Endothelial cell of umbilical vein (primary cell): ENCODE measurements around the gene OCA2. TPM values are rescaled to one million over a fixed set of nuclear protein-coding genes. Genes with fewer than 3 reads are reported as not detected.

ENCODE experiments used
- BruUV-seq: library from RNA; stranded (reverse); fragments of 400-500 nt; replicated peaks from 2 replicates; lab custom pipeline; 2021; lab: Mats Ljungman, UMichigan
- CTCF ChIA-PET: fragments of 300-600, 350-600 bp; sonication (Branson Sonifier 250); formaldehyde crosslinking; loops from one replicate; lab custom pipeline; 2021; ENCODE audit warnings: antibody characterized with exemption, inconsistent platforms; lab: Charles Lee
- POLR2A ChIA-PET: fragments of 300-600, 350-600 bp; sonication (Branson Sonifier 250); formaldehyde crosslinking; loops from one replicate; lab custom pipeline; 2021; ENCODE audit warnings: antibody characterized with exemption, inconsistent platforms; lab: Charles Lee
- DNase-seq: peaks from one replicate; pipeline ENCODE4 v3.0.0-alpha.2; 2011; ENCODE audit warnings: low read depth, low spot score
- FAIRE-seq: peaks from 2 replicates; lab custom pipeline; 2011; peaks lifted over from hg19 to GRCh38; lab: Jason Lieb, UNC
- H2AFZ ChIP-seq: 2 replicates; pipeline ENCODE4 v1.6.0; 2012; ENCODE audit warnings: low read depth, low read length, control low read depth, inconsistent platforms
- H3K27ac ChIP-seq: 2 replicates; pipeline ENCODE4 v1.5.1; 2011; ENCODE audit warnings: low read depth, mild to moderate bottlenecking, control low read depth, low read length, moderate library complexity; ENCODE audit not compliant: insufficient read depth
- H3K27me3 ChIP-seq, 2 experiments: 2 replicates each; pipeline versions ENCODE4 v1.6.0 to v1.6.1; 2011; ENCODE audit warnings: low read length in 2 of 2, mixed read lengths in 1 of 2; ENCODE audit not compliant: control insufficient read depth in 2 of 2, insufficient read depth in 2 of 2
- H3K36me3 ChIP-seq, 2 experiments: 2 replicates in 1 of 2; 3 replicates in 1 of 2; pipeline ENCODE4 v1.5.1; 2011; ENCODE audit warnings: low read length in 2 of 2, mild to moderate bottlenecking in 1 of 2, moderate library complexity in 1 of 2; ENCODE audit not compliant: control insufficient read depth in 2 of 2, insufficient read depth in 2 of 2; ENCODE audit errors: extremely low read depth in 1 of 2
- H3K4me1 ChIP-seq: 3 replicates; pipeline ENCODE4 v1.5.1; 2011; ENCODE audit warnings: mild to moderate bottlenecking, low read length; ENCODE audit not compliant: control insufficient read depth, insufficient read depth; ENCODE audit errors: extremely low read depth
- H3K4me2 ChIP-seq: 2 replicates; pipeline ENCODE4 v1.6.1; 2011; ENCODE audit warnings: low read length, control low read depth, mixed read lengths; ENCODE audit not compliant: insufficient read depth
- H3K4me3 ChIP-seq, 3 experiments: fragments of 200-600 bp in 1 of 3; sonication (generic), shearing (Covaris generic) in 1 of 3; replicated peaks in 1 of 3; 2 replicates each; pipeline ENCODE4 v1.5.1; 2011 to 2016; ENCODE audit warnings: control low read depth in 3 of 3, low read length in 3 of 3, mild to moderate bottlenecking in 2 of 3, inconsistent platforms in 1 of 3, low read depth in 1 of 3, moderate library complexity in 1 of 3; ENCODE audit not compliant: insufficient read depth in 1 of 3
- H3K79me2 ChIP-seq: 2 replicates; pipeline ENCODE4 v1.6.0; 2012; ENCODE audit warnings: low read length, inconsistent platforms; ENCODE audit not compliant: control insufficient read depth, insufficient read depth
- H3K9ac ChIP-seq: replicated peaks from 2 replicates; pipeline ENCODE3; 2011; ENCODE audit warnings: low read length, control low read depth; ENCODE audit not compliant: insufficient read depth; ENCODE audit errors: extremely low read depth
- H3K9me1 ChIP-seq: replicated peaks from 3 replicates; pipeline ENCODE4 v1.6.0; 2011; ENCODE audit warnings: mild to moderate bottlenecking, low read length; ENCODE audit not compliant: control insufficient read depth, insufficient read depth; ENCODE audit errors: extremely low read depth
- H3K9me3 ChIP-seq: replicated peaks from 2 replicates; pipeline ENCODE4 v1.5.1; 2012; ENCODE audit warnings: low read length, inconsistent platforms; ENCODE audit not compliant: control insufficient read depth, insufficient read depth
- H4K20me1 ChIP-seq: replicated peaks from 2 replicates; pipeline ENCODE3; 2011; ENCODE audit warnings: mild to moderate bottlenecking, low read length; ENCODE audit not compliant: control insufficient read depth, insufficient read depth; ENCODE audit errors: extremely low read depth
- CTCF ChIP-seq, 2 donors: IDR thresholded peaks; 1 replicate in 1 of 2; 2 replicates in 1 of 2; pipeline ENCODE4 v1.5.1; 2011; ENCODE audit warnings: low read length in 2 of 2, mild to moderate bottlenecking in 2 of 2, moderate library complexity in 2 of 2, control low read depth in 1 of 2, inconsistent platforms in 1 of 2, low read depth in 1 of 2; ENCODE audit not compliant: insufficient read depth in 1 of 2; ENCODE audit errors: extremely low read depth in 1 of 2
- EZH2 ChIP-seq: IDR thresholded peaks from 2 replicates; pipeline ENCODE4 v1.6.1; 2012; ENCODE audit warnings: borderline replicate concordance, low read depth, mild to moderate bottlenecking, moderate library complexity, low read length, inconsistent platforms; ENCODE audit not compliant: severe bottlenecking
- FOS ChIP-seq: IDR thresholded peaks from 2 replicates; pipeline ENCODE4 v1.6.1; 2011; ENCODE audit warnings: mild to moderate bottlenecking, low read length, moderate library complexity, borderline replicate concordance; ENCODE audit not compliant: insufficient read depth
- GATA2 ChIP-seq: IDR thresholded peaks from 2 replicates; pipeline ENCODE4 v1.7.0; 2011; ENCODE audit warnings: low read depth, mild to moderate bottlenecking, moderate library complexity, mixed read lengths, low read length; ENCODE audit not compliant: insufficient read length, insufficient read depth
- JUN ChIP-seq: IDR thresholded peaks from 2 replicates; pipeline ENCODE4 v1.6.1; 2011; ENCODE audit warnings: borderline replicate concordance, low read depth; ENCODE audit not compliant: insufficient read length, insufficient read depth
- MYC ChIP-seq: IDR thresholded peaks from one replicate; pipeline ENCODE4 v1.6.1; 2011; ENCODE audit warnings: mild to moderate bottlenecking, low read depth, low read length
- POLR2A ChIP-seq: IDR thresholded peaks from 2 replicates; pipeline ENCODE4 v1.6.1; 2012; ENCODE audit warnings: low read depth, mild to moderate bottlenecking, control low read depth, low read length
- POLR2AphosphoS5 ChIP-seq: IDR thresholded peaks from 2 replicates; pipeline ENCODE4 v1.6.1; 2012; ENCODE audit warnings: low read depth, mild to moderate bottlenecking, control low read depth, low read length, moderate library complexity; ENCODE audit not compliant: insufficient read depth
- dilution Hi-C: fragments of 300-500 bp; cut with MboI; formaldehyde crosslinking; loops from one replicate; pipeline ENCODE4 v1.15.0; 2019; ENCODE audit warnings: low sequenced_read_pairs; ENCODE audit not compliant: extremely low pct_ligation_motif_present
- intact Hi-C: fragments of 100-400 bp; cut with micrococcal nuclease; formaldehyde crosslinking; loops from one replicate; pipeline ENCODE4 v1.10.0; 2022
- polyA plus RNA-seq, 4 experiments: library from polyadenylated mRNA; depleted of rRNA in 3 of 4; stranded (reverse) in 3 of 4; unstranded in 1 of 4; fragments of >200 nt; gene quantifications; 2 replicates each; pipeline versions ENCODE4 v1.2.1 to v1.2.3, GENCODE V29; 2011 to 2012; ENCODE audit warnings: missing spikeins in 1 of 4
- total RNA-seq: library from RNA; stranded (reverse); gene quantifications from 2 replicates; pipeline ENCODE4 v1.2.3, GENCODE V29; 2021
- TF ChIP-seq, protein P1 (sequence below): IDR thresholded peaks from 2 replicates; pipeline ENCODE4 v1.6.1; 2011; ENCODE audit not compliant: insufficient read depth, insufficient read length

OCA2 gene
- total and polyA plus RNA-seq, 2 donors (not counting 3 experiments of a cell fraction or from before 2014, with no cell fraction given): not detected

GRCh38 chr15:28015855-28016254, 83.3 kb downstream of the OCA2 start:
- H3K4me2 ChIP-seq: no peak overlapping the region
- H3K27me3 ChIP-seq: no peaks in the 10 kb centered on the region
- ChIA-PET POLR2A (no interaction called here), CTCF (no interaction called here)
- intact Hi-C loops: no loop called here
- H3K4me1 ChIP-seq: no peaks in the 10 kb centered on the region
- DNase-seq (no peak), FAIRE-seq (no peak)
- dilution Hi-C loops: no loop called here
- no peak overlapping the region for H2AFZ ChIP-seq
- H3K4me3 ChIP-seq: no peak overlapping the region
- H4K20me1 ChIP-seq: no peaks in the 10 kb centered on the region
- no peak overlapping the region for H3K27ac ChIP-seq
- no peaks in the 10 kb centered on the region for H3K36me3 ChIP-seq
- no peak overlapping the region for H3K9ac ChIP-seq
- H3K9me3 ChIP-seq: peaks cover 5% of the 10 kb centered on the region
- TF ChIP-seq FOS (no peak), POLR2AphosphoS5 (no peak), EZH2 (no peak), POLR2A (no peak), GATA2 (no peak), CTCF (IDR thresholded peaks at IDR 0.05; ENCODE audit: extremely low read depth in 1 of 2, insufficient read depth in 1 of 2, low read depth in 1 of 2, low read length in 2 of 2) (no peak), MYC (no peak), JUN (no peak)
- TF ChIP-seq, protein P1, sequence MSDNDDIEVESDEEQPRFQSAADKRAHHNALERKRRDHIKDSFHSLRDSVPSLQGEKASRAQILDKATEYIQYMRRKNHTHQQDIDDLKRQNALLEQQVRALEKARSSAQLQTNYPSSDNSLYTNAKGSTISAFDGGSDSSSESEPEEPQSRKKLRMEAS: no peak
- H3K79me2 ChIP-seq: no peaks in the 10 kb centered on the region
- no peaks in the 10 kb centered on the region for H3K9me1 ChIP-seq
- BruUV-seq: no TSS peak
